GM23248 (cell line): ENCODE results near the gene EID3. TPM values are rescaled to one million over a fixed set of nuclear protein-coding genes. Genes with fewer than 3 reads are reported as not detected.

Source experiments
- DNase-seq: peaks from one replicate; pipeline ENCODE4 v3.0.0-alpha.2; 2015
- H2AFZ ChIP-seq: fragments of 200-600 bp; sonication (generic); 2 replicates; pipeline ENCODE4 v1.6.1; 2016; ENCODE audit warnings: antibody characterized with exemption
- H3F3A ChIP-seq: fragments of 200-600 bp; sonication (generic); 2 replicates; pipeline ENCODE4 v1.6.1; 2016; ENCODE audit warnings: mild to moderate bottlenecking, antibody characterized with exemption, mixed run types; ENCODE audit not compliant: insufficient read depth
- H3K27ac ChIP-seq: fragments of 200-600 bp; sonication (generic); 2 replicates; pipeline ENCODE4 v1.5.1; 2016; ENCODE audit warnings: mild to moderate bottlenecking
- H3K27me3 ChIP-seq: fragments of 200-600 bp; sonication (generic); replicated peaks from 2 replicates; pipeline ENCODE4 v1.6.1; 2016; ENCODE audit warnings: mild to moderate bottlenecking; ENCODE audit not compliant: insufficient read depth
- H3K36me3 ChIP-seq: fragments of 200-600 bp; sonication (generic); 2 replicates; pipeline ENCODE4 v1.6.1; 2016; ENCODE audit warnings: low read depth, mild to moderate bottlenecking
- H3K4me1 ChIP-seq: fragments of 200-600 bp; sonication (generic); 2 replicates; pipeline ENCODE4 v1.6.1; 2016; ENCODE audit warnings: mild to moderate bottlenecking; ENCODE audit not compliant: insufficient read depth
- H3K4me2 ChIP-seq: fragments of 200-600 bp; sonication (generic); one replicate; pipeline ENCODE4 v1.6.1; 2016; ENCODE audit warnings: mild to moderate bottlenecking; ENCODE audit not compliant: unreplicated experiment
- H3K4me3 ChIP-seq: fragments of 200-600 bp; sonication (generic); 2 replicates; pipeline ENCODE4 v1.5.1; 2016; ENCODE audit warnings: mild to moderate bottlenecking
- H3K79me2 ChIP-seq: fragments of 200-600 bp; sonication (generic); 2 replicates; pipeline ENCODE4 v1.6.1; 2016; ENCODE audit warnings: mild to moderate bottlenecking; ENCODE audit not compliant: insufficient read depth
- H3K9ac ChIP-seq: fragments of 200-600 bp; sonication (generic); 2 replicates; pipeline ENCODE4 v1.6.1; 2016; ENCODE audit warnings: mild to moderate bottlenecking
- H3K9me2 ChIP-seq: fragments of 200-600 bp; sonication (generic); 2 replicates; pipeline ENCODE4 v1.6.1; 2016; ENCODE audit warnings: mixed run types, mild to moderate bottlenecking, moderate library complexity; ENCODE audit not compliant: insufficient read depth
- H3K9me3 ChIP-seq: fragments of 200-600 bp; sonication (generic); one replicate; pipeline ENCODE4 v1.6.1; 2017; ENCODE audit warnings: low read depth
- H4K20me1 ChIP-seq: fragments of 200-600 bp; sonication (generic); 2 replicates; pipeline ENCODE4 v1.6.0; 2016; ENCODE audit not compliant: insufficient read depth
- EZH2 ChIP-seq: fragments of 200-600 bp; sonication (generic); IDR thresholded peaks from 2 replicates; pipeline ENCODE4 v1.6.1; 2018; ENCODE audit warnings: antibody characterized with exemption, mild to moderate bottlenecking; ENCODE audit not compliant: insufficient read depth, poor library complexity, severe bottlenecking
- EZH2phosphoT487 ChIP-seq: fragments of 200-600 bp; sonication (generic); IDR thresholded peaks from 2 replicates; pipeline ENCODE4 v1.6.1; 2018; ENCODE audit warnings: antibody characterized with exemption, moderate library complexity, mild to moderate bottlenecking, low read depth; ENCODE audit not compliant: insufficient read depth
- WGBS, 2 experiments: methylation state at CpG; one replicate each; pipeline ENCODE4 v1.1.6; 2015 to 2017; ENCODE audit warnings: low lambda C conversion rate in 2 of 2, low coverage in 1 of 2; ENCODE audit errors: missing lambda C conversion rate in 2 of 2; 5-methylcytosine and 5-hydroxymethylcytosine counted together
- in situ Hi-C: fragments of 300-500 bp; cut with MboI; formaldehyde crosslinking; loops from 2 replicates; pipeline ENCODE4 v1.15.0; 2020
- polyA plus RNA-seq: library from polyadenylated mRNA; unstranded; fragments of >200 nt; fragmentation: Nextera tagmentation; extraction: Ambion mirVana; gene quantifications from 2 replicates; pipeline ENCODE4 v1.2.1, GENCODE V29; 2016
- total RNA-seq: library from RNA; depleted of rRNA; stranded (reverse); fragments of >200 nt; shearing (Covaris generic); gene quantifications from 2 replicates; pipeline ENCODE4 v1.2.3, GENCODE V29; 2014

EID3 gene
- total and polyA plus RNA-seq, 2 experiments from 2014 or later: 5.7 to 6.9 TPM

DNA sequence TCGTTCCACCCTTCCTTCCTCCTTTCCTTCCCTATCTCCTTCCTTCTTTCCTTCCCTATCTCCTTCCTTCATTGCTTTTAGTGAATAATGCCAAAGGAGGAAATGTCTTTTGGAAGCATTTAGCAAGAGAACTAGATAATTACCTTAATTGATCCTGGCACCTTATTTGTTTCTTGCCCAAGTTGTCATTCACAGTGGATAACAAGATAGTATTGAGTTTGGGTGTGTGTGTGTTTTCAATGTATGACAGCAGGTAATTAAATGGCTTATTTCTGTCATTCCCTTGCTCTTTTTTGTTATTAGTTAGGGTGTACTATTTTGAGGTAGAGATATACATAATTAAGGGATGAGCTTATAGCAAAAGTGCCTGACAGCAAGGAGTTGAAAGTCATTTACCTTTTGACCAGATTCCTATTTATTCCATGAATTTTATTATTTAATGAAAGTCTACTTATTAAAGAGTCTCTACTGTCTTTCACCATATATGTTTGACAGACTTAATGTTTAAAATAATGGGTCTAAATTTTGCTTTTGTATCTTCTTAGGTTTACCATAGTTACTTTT lies 30.2 kb downstream of the EID3 start:
- TF ChIP-seq EZH2 (no peak), EZH2phosphoT487 (no peak)
- H3K9me3 ChIP-seq: no peaks in the 10 kb centered on the region
- no peaks in the 10 kb centered on the region for H3K27me3 ChIP-seq
- H3K36me3 ChIP-seq: peaks cover 88% of the 10 kb centered on the region
- in situ Hi-C loops: no loop called here
- peak overlapping the region; percentile 11; the same call in 1 of the 2 replicates for H3K27ac ChIP-seq
- 54 to 63% methylated on average over 1 of the region's 1 CpG for WGBS, 2 experiments
- H2AFZ ChIP-seq: no peak overlapping the region
- peaks cover 61% of the 10 kb centered on the region for H3K79me2 ChIP-seq
- no peak overlapping the region for H3K4me2 ChIP-seq
- no peak overlapping the region for H3K9ac ChIP-seq
- H3K9me2 ChIP-seq: no peaks in the 10 kb centered on the region
- H3F3A ChIP-seq: peaks cover 85% of the 10 kb centered on the region
- no peak overlapping the region for H3K4me3 ChIP-seq
- DNase-seq: no peak
- no peaks in the 10 kb centered on the region for H3K4me1 ChIP-seq
- no peaks in the 10 kb centered on the region; the same call in 1 of the 2 replicates for H4K20me1 ChIP-seq

DNA sequence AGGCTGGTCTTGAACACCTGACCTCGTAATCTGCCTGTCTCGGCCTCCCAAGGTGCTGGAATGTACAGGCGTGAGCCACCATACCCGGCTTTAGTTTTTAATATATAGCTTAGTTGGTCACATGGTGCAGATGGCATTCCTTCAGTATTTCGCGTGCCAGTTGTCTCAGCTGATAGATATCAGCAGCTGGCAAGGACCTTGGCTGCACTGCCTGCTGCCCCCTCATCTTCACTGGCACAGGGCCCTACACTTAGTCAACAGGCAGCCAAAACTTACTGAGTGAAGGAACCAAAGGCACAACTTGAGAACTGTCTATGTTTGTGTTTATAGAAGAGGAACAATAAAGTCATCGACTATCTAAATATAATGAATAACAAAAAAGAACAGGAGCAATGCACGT lies 31.0 kb downstream of the EID3 start:
- 79% methylated on average over 8 of the region's 8 CpGs for WGBS, 2 experiments
- peaks cover 63% of the 10 kb centered on the region for H3K79me2 ChIP-seq
- no peak overlapping the region for H3K4me2 ChIP-seq
- TF ChIP-seq EZH2: no peak
- no peak for TF ChIP-seq EZH2phosphoT487
- peak; percentile 55 for DNase-seq
- no peaks in the 10 kb centered on the region for H3K9me2 ChIP-seq
- H3K9me3 ChIP-seq: no peaks in the 10 kb centered on the region
- peaks cover 87% of the 10 kb centered on the region for H3F3A ChIP-seq
- H4K20me1 ChIP-seq: no peaks in the 10 kb centered on the region; the same call in 1 of the 2 replicates
- no peaks in the 10 kb centered on the region for H3K4me1 ChIP-seq
- no peaks in the 10 kb centered on the region for H3K27me3 ChIP-seq
- peak overlapping the region; percentile 11 for H3K27ac ChIP-seq
- no peak overlapping the region for H3K4me3 ChIP-seq
- H3K36me3 ChIP-seq: peaks cover 88% of the 10 kb centered on the region
- no peak overlapping the region for H2AFZ ChIP-seq
- in situ Hi-C loops: no loop called here
- H3K9ac ChIP-seq: no peak overlapping the region

DNA sequence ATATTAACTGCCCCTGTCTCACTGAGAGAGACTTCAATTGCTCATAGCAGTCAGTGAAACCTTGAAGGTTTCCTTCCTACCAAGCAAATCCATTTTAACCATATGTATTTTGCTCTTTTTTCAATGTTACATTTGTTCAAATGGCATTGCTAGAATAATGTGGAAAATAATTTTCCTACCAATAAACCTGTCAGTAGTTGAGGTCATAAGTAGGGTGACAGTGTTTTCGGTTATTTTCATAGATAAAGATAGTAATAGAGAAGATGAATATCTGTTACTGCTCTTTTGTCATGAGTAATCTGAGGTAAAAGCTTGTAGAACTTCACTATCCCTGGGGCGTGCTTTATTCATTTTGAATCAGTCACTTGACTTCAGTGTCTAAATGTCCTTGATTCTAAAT lies 32.6 kb downstream of the EID3 start:
- Histone ChIP-seq H2AFZ (no peak overlapping the region), H3K36me3 (peaks cover 93% of the 10 kb centered on the region), H3K27ac (0 out of 2 replicates have a peak overlapping the region, but pooled peaks have one; percentile 2), H3K27me3 (no peaks in the 10 kb centered on the region), H3F3A (peaks cover 89% of the 10 kb centered on the region), H3K79me2 (peaks cover 74% of the 10 kb centered on the region), H3K4me2 (no peak overlapping the region), H4K20me1 (no peaks in the 10 kb centered on the region; the same call in 1 of the 2 replicates), H3K4me3 (no peak overlapping the region), H3K9me2 (no peaks in the 10 kb centered on the region), H3K9ac (no peak overlapping the region), H3K4me1 (no peaks in the 10 kb centered on the region), H3K9me3 (no peaks in the 10 kb centered on the region)
- DNase-seq: no peak
- in situ Hi-C loops: no loop called here
- 78 to 79% methylated on average over 2 of the region's 2 CpGs for WGBS, 2 experiments
- TF ChIP-seq EZH2: no peak
- TF ChIP-seq EZH2phosphoT487: no peak

DNA sequence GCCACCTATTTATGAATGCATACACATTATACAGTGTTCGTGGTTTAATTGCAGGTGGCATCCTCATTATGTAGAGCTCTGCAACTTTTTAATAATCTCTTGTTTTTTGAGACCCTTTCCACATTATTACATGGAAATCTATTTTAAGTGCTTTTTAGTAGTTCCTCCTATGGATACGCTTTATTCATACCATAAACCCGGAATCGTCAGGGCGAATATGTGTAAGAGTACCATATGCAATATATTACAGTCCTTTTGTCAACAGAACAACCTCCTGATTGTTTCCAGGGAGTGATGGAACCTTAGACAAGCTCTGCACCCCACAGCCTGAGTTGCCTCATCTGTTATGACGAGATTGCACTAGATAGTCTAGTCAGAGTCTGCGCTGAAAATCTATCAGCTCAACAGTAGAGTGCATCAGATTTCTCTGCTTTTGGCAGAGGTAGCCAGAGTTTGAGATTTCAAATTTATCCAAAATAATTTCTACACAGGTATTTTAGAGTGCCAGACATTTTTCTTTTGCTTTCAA lies 33.6 kb downstream of the EID3 start:
- Histone ChIP-seq H2AFZ (no peak overlapping the region), H3K9me2 (no peaks in the 10 kb centered on the region), H3K36me3 (peaks cover 93% of the 10 kb centered on the region), H3K4me3 (no peak overlapping the region), H3F3A (peaks cover 89% of the 10 kb centered on the region), H3K4me2 (no peak overlapping the region), H3K4me1 (no peaks in the 10 kb centered on the region), H3K79me2 (peaks cover 74% of the 10 kb centered on the region), H3K9me3 (no peaks in the 10 kb centered on the region), H4K20me1 (no peaks in the 10 kb centered on the region; the same call in 1 of the 2 replicates), H3K27me3 (no peaks in the 10 kb centered on the region), H3K9ac (no peak overlapping the region), H3K27ac (no peak overlapping the region)
- WGBS, 2 experiments: 99% methylated on average over 7 of the region's 7 CpGs
- no peak for DNase-seq
- TF ChIP-seq EZH2phosphoT487 (no peak), EZH2 (no peak)
- in situ Hi-C loops: no loop called here
